MCF 10A (cell line): Measurements from ENCODE around the gene ZBTB32. TPM values are rescaled to one million over a fixed set of nuclear protein-coding genes. Genes with fewer than 3 reads are reported as not detected.

Experiments used
- BruUV-seq: library from RNA; stranded (reverse); fragments of 400-500 nt; replicated peaks from 2 replicates; lab custom pipeline; 2021; lab: Mats Ljungman, UMichigan
- CTCF ChIA-PET: fragments of 300-600 bp; sonication (Branson Sonifier 250); formaldehyde crosslinking; extraction: SDS; loops from one replicate; lab custom pipeline; 2021; ENCODE audit warnings: antibody characterized with exemption, inconsistent platforms; lab: Yijun Ruan, JAX
- POLR2A ChIA-PET: fragments of 300-600, 350-650 bp; sonication (Branson Sonifier 250); formaldehyde crosslinking; extraction: SDS; loops from one replicate; lab custom pipeline; 2020; ENCODE audit warnings: antibody characterized with exemption, inconsistent platforms; lab: Yijun Ruan, JAX
- DNase-seq: peaks from one replicate; pipeline ENCODE4 v3.0.0-alpha.2; 2018; ENCODE audit not compliant: unreplicated experiment
- H3K27ac Mint-ChIP-seq: one replicate; pipeline ENCODE4 v1.8.0; 2022; ENCODE audit warnings: mild to moderate bottlenecking, low read depth, mixed read lengths; ENCODE audit not compliant: unreplicated experiment
- H3K27me3 Mint-ChIP-seq: one replicate; pipeline ENCODE4 v1.8.0; 2022; ENCODE audit warnings: mixed read lengths; ENCODE audit not compliant: insufficient read depth, unreplicated experiment
- H3K36me3 Mint-ChIP-seq: one replicate; pipeline ENCODE4 v1.8.0; 2022; ENCODE audit warnings: mild to moderate bottlenecking, moderate library complexity, mixed read lengths; ENCODE audit not compliant: insufficient read depth, unreplicated experiment
- H3K4me1 Mint-ChIP-seq: one replicate; pipeline ENCODE4 v1.8.0; 2022; ENCODE audit warnings: mixed read lengths; ENCODE audit not compliant: insufficient read depth, unreplicated experiment
- H3K4me3 Mint-ChIP-seq: one replicate; pipeline ENCODE4 v1.8.0; 2022; ENCODE audit warnings: mild to moderate bottlenecking, moderate library complexity, mixed read lengths; ENCODE audit not compliant: unreplicated experiment
- H3K9me3 Mint-ChIP-seq: one replicate; pipeline ENCODE4 v1.8.0; 2022; ENCODE audit warnings: mixed read lengths; ENCODE audit not compliant: unreplicated experiment
- CTCF ChIP-seq: fragments of 200-600 bp; IDR thresholded peaks from one replicate; pipeline ENCODE4 v1.8.0; 2022; ENCODE audit warnings: antibody characterized with exemption, mild to moderate bottlenecking; ENCODE audit not compliant: unreplicated experiment
- intact Hi-C: fragments of 100-400 bp; cut with micrococcal nuclease; formaldehyde crosslinking; loops from 2 replicates; pipeline ENCODE4 v1.14.1; 2022
- total RNA-seq: library from RNA; stranded (reverse); gene quantifications from 2 replicates; pipeline ENCODE4 v1.2.3, GENCODE V29; 2022

ZBTB32 gene
- total RNA-seq, 1 experiment from 2014 or later: not detected

- no peaks in the 10 kb centered on the region for H3K27me3 Mint-ChIP-seq
- ChIA-PET CTCF (no interaction called here), POLR2A (interaction anchor here (0.6 to 2.0 kb wide), 8 partner anchors 10 to 162 kb away, joined by 3 to 9 read pairs (median 4); no protein-coding TSS in a partner anchor)
- TF ChIP-seq CTCF: no peak
- no peak overlapping the region for H3K27ac Mint-ChIP-seq
- peaks cover 16% of the 10 kb centered on the region for H3K4me1 Mint-ChIP-seq
- peak overlapping the region; percentile 72 for H3K4me3 Mint-ChIP-seq
- BruUV-seq: no TSS peak
- H3K9me3 Mint-ChIP-seq: no peaks in the 10 kb centered on the region
- no peak for DNase-seq
- intact Hi-C loops: no loop called here
- H3K36me3 Mint-ChIP-seq: peaks cover 39% of the 10 kb centered on the region
Measured at GRCh38 chr19:35741203-35741515, 36.8 kb downstream of the ZBTB32 start.

GRCh38 chr19:35742121-35742724 lies 37.9 kb downstream of the ZBTB32 start, which contains the start of gene IGFLR1:
Gene IGFLR1, minus strand, starts transcription at chr19:35742452. Its CDS starts 1,272 bp downstream, at chr19:35741180.
- ChIA-PET CTCF (no interaction called here), POLR2A (interaction anchor here (0.6 kb wide), 1 partner anchor 135 kb away, joined by 3 read pairs; no protein-coding TSS in a partner anchor)
- no peak for DNase-seq
- peaks cover 20% of the 10 kb centered on the region for H3K4me1 Mint-ChIP-seq
- BruUV-seq: no TSS peak
- no peak within 1 kb of the TSS for H3K4me3 Mint-ChIP-seq
- no peaks in the 10 kb centered on the region for H3K27me3 Mint-ChIP-seq
- H3K27ac Mint-ChIP-seq: no peak within 1 kb of the TSS
- intact Hi-C loops: no loop called here
- TF ChIP-seq CTCF: no peak
- peaks cover 35% of the 10 kb centered on the region for H3K36me3 Mint-ChIP-seq
- H3K9me3 Mint-ChIP-seq: no peaks in the 10 kb centered on the region

- H3K27me3 Mint-ChIP-seq: no peaks in the 10 kb centered on the region
- no peak for TF ChIP-seq CTCF
- ChIA-PET CTCF (interaction anchor here (0.7 to 0.9 kb wide), 3 partner anchors 188 to 196 kb away, joined by 3 read pairs; no protein-coding TSS in a partner anchor), POLR2A (interaction anchor here (0.7 to 3.1 kb wide), 3 partner anchors 12 to 100 kb away, joined by 3 to 12 read pairs (median 5); no protein-coding TSS in a partner anchor)
- no peak for DNase-seq
- no peak overlapping the region for H3K27ac Mint-ChIP-seq
- no peaks in the 10 kb centered on the region for H3K9me3 Mint-ChIP-seq
- peaks cover 20% of the 10 kb centered on the region for H3K4me1 Mint-ChIP-seq
- intact Hi-C loops: no loop called here
- no TSS peak for BruUV-seq
- H3K36me3 Mint-ChIP-seq: peaks cover 31% of the 10 kb centered on the region
- H3K4me3 Mint-ChIP-seq: peak overlapping the region; percentile 99
Measured at GRCh38 chr19:35743640-35744429, 39.5 kb downstream of the ZBTB32 start.
